GM18508 (cell line): ENCODE data around the gene SOX18.

ENCODE experiments used
- ATAC-seq: cut with Tn5 transposase; IDR thresholded peaks from one replicate; pipeline ENCODE4 v1.9.1; 2021; ENCODE audit warnings: moderate number of reproducible peaks; ENCODE audit not compliant: insufficient read depth, unreplicated experiment

Gene SOX18

GRCh38 chr20:64053841-64054661 lies 4.6 kb upstream of the SOX18 start:
- no peak for ATAC-seq

GRCh38 chr20:64052987-64053840 lies 3.8 kb upstream of the SOX18 start:
- ATAC-seq = no peak

- ATAC-seq = no peak
Measured at GRCh38 chr20:64052326-64052722, 2.9 kb upstream of the SOX18 start.

- no peak for ATAC-seq
Measured at GRCh38 chr20:64051561-64052325, 2.3 kb upstream of the SOX18 start.

GRCh38 chr20:64051033-64051452 lies 1.6 kb upstream of the SOX18 start:
- ATAC-seq = no peak

- no peak for ATAC-seq
Measured at GRCh38 chr20:64050261-64051032, 1.0 kb upstream of the SOX18 start.

GRCh38 chr20:64049878-64050260 lies 430 bp upstream of the SOX18 start:
- ATAC-seq = no peak

- ATAC-seq = no peak
Measured at GRCh38 chr20:64048402-64049044, 916 bp downstream of the SOX18 start.

GRCh38 chr20:64047968-64048401 lies 1.5 kb downstream of the SOX18 start:
- no peak for ATAC-seq

GRCh38 chr20:64047046-64047389 lies 2.4 kb downstream of the SOX18 start:
- ATAC-seq = no peak

- no peak for ATAC-seq
Measured at GRCh38 chr20:64045346-64046011, 4.0 kb downstream of the SOX18 start.

GRCh38 chr20:64044484-64045247 lies 4.8 kb downstream of the SOX18 start:
- no peak for ATAC-seq

- no peak for ATAC-seq
Measured at GRCh38 chr20:64043768-64044167, 5.7 kb downstream of the SOX18 start.

GRCh38 chr20:64042054-64042781 lies 7.2 kb downstream of the SOX18 start:
- no peak for ATAC-seq

GRCh38 chr20:64041781-64042053 lies 7.7 kb downstream of the SOX18 start:
- ATAC-seq = no peak

- ATAC-seq = no peak
Measured at GRCh38 chr20:64041040-64041780, 8.2 kb downstream of the SOX18 start.
